HEK293 (cell line): ENCODE measurements around the gene MGAT2.
"Not testable (repeated sequence)": the region's sequence is repeated elsewhere in the genome, so short reads cannot be mapped to it uniquely, and the experiment has no call there.

ENCODE experiments used
- CTCF ChIA-PET: fragments of 350-600 bp; formaldehyde crosslinking; extraction: SDS; loops from one replicate; lab custom pipeline; 2021; ENCODE audit warnings: antibody characterized with exemption; lab: Yijun Ruan, JAX
- POLR2A ChIA-PET: fragments of 300-600 bp; formaldehyde crosslinking; extraction: SDS; loops from one replicate; lab custom pipeline; 2020; ENCODE audit warnings: antibody characterized with exemption, inconsistent platforms; lab: Yijun Ruan, JAX
- H3K27ac ChIP-seq: fragments of 200-500 bp; sonication (Bioruptor generic); 2 replicates; pipeline ENCODE4 v1.5.1; 2014; ENCODE audit warnings: low read depth, low read length, control low read depth, inconsistent platforms; ENCODE audit errors: extremely low read depth
- H3K36me3 ChIP-seq, 2 experiments: fragments of 200-500 bp in 1 of 2; sonication (Bioruptor generic) in 1 of 2; 1 replicate in 1 of 2; 2 replicates in 1 of 2; pipeline ENCODE4 v1.5.1; 2014 to 2017; ENCODE audit warnings: inconsistent platforms in 2 of 2, low read length in 2 of 2; ENCODE audit not compliant: control insufficient read depth in 2 of 2, insufficient read depth in 1 of 2
- H3K4me1 ChIP-seq: fragments of 200-500 bp; sonication (Bioruptor generic); 2 replicates; pipeline ENCODE4 v1.5.1; 2014; ENCODE audit warnings: mild to moderate bottlenecking, low read length, inconsistent platforms; ENCODE audit not compliant: control insufficient read depth, insufficient read depth
- H3K4me3 ChIP-seq: 2 replicates; pipeline ENCODE4 v1.5.1; 2011; ENCODE audit warnings: low read depth, mild to moderate bottlenecking, control low read depth, low read length, moderate library complexity
- H3K9me3 ChIP-seq: fragments of 200-500 bp; sonication (Bioruptor generic); 2 replicates; pipeline ENCODE4 v1.5.1; 2014; ENCODE audit warnings: low read depth, low read length, inconsistent platforms; ENCODE audit not compliant: control insufficient read depth, insufficient read depth
- BCL11A ChIP-seq: fragments of 450-650 bp; formaldehyde crosslinking; IDR thresholded peaks from 2 replicates; pipeline ENCODE4 v1.5.1; 2016; ENCODE audit warnings: low read depth, missing biosample characterization, missing genetic modification characterization
- KLF1 ChIP-seq: fragments of 450-650 bp; formaldehyde crosslinking; IDR thresholded peaks from 2 replicates; pipeline ENCODE4 v1.5.1; 2016; ENCODE audit warnings: missing biosample characterization, missing genetic modification characterization
- OVOL3 ChIP-seq: fragments of 450-650 bp; formaldehyde crosslinking; IDR thresholded peaks from 2 replicates; pipeline ENCODE4 v1.5.1; 2016; ENCODE audit warnings: missing biosample characterization, missing genetic modification characterization
- SALL2 ChIP-seq: fragments of 450-650 bp; formaldehyde crosslinking; IDR thresholded peaks from 2 replicates; pipeline ENCODE4 v1.5.0; 2017; ENCODE audit warnings: missing biosample characterization, mild to moderate bottlenecking, missing genetic modification characterization, borderline replicate concordance
- ZBTB48 ChIP-seq: fragments of 450-650 bp; formaldehyde crosslinking; IDR thresholded peaks from 2 replicates; pipeline ENCODE4 v1.5.1; 2016; ENCODE audit warnings: missing biosample characterization, missing genetic modification characterization
- ZIC2 ChIP-seq: fragments of 450-650 bp; formaldehyde crosslinking; IDR thresholded peaks from 2 replicates; pipeline ENCODE4 v1.5.1; 2016; ENCODE audit warnings: missing biosample characterization, missing genetic modification characterization
- ZNF16 ChIP-seq: fragments of 450-650 bp; formaldehyde crosslinking; IDR thresholded peaks from 2 replicates; pipeline ENCODE4 v1.5.1; 2016; ENCODE audit warnings: low read depth, missing biosample characterization, missing genetic modification characterization
- ZNF239 ChIP-seq: fragments of 450-650 bp; formaldehyde crosslinking; IDR thresholded peaks from 2 replicates; pipeline ENCODE4 v1.5.1; 2016; ENCODE audit warnings: missing biosample characterization, missing genetic modification characterization
- ZNF366 ChIP-seq: fragments of 450-650 bp; formaldehyde crosslinking; conservative IDR thresholded peaks from 2 replicates; pipeline ENCODE4 v1.5.1; 2016; ENCODE audit warnings: missing biosample characterization, missing genetic modification characterization
- ZNF391 ChIP-seq: fragments of 450-650 bp; formaldehyde crosslinking; IDR thresholded peaks from 2 replicates; pipeline ENCODE4 v1.5.1; 2016; ENCODE audit warnings: low read depth, missing biosample characterization, missing genetic modification characterization, borderline replicate concordance
- ZNF404 ChIP-seq: fragments of 450-650 bp; formaldehyde crosslinking; IDR thresholded peaks from 2 replicates; pipeline ENCODE4 v1.5.1; 2017; ENCODE audit warnings: missing biosample characterization, missing genetic modification characterization
- ZNF501 ChIP-seq: fragments of 450-650 bp; formaldehyde crosslinking; IDR thresholded peaks from 2 replicates; pipeline ENCODE4 v1.5.1; 2016; ENCODE audit warnings: missing biosample characterization, missing genetic modification characterization
- ZNF510 ChIP-seq: fragments of 450-650 bp; formaldehyde crosslinking; IDR thresholded peaks from 2 replicates; pipeline ENCODE4 v1.5.1; 2018; ENCODE audit warnings: mild to moderate bottlenecking, missing genetic modification characterization, missing biosample characterization; ENCODE audit not compliant: insufficient replicate concordance
- ZNF514 ChIP-seq: fragments of 450-650 bp; formaldehyde crosslinking; IDR thresholded peaks from 2 replicates; pipeline ENCODE4 v1.5.1; 2016; ENCODE audit warnings: missing biosample characterization, missing genetic modification characterization
- ZNF560 ChIP-seq: fragments of 450-650 bp; formaldehyde crosslinking; IDR thresholded peaks from 2 replicates; pipeline ENCODE4 v1.5.1; 2017; ENCODE audit warnings: missing biosample characterization, missing genetic modification characterization, borderline replicate concordance
- ZNF585B ChIP-seq: fragments of 450-650 bp; formaldehyde crosslinking; IDR thresholded peaks from 2 replicates; pipeline ENCODE4 v1.5.1; 2016; ENCODE audit warnings: missing biosample characterization, missing genetic modification characterization
- TF ChIP-seq, protein P1 (sequence below): fragments of 450-650 bp; formaldehyde crosslinking; IDR thresholded peaks from 2 replicates; pipeline ENCODE4; 2016; ENCODE audit warnings: missing biosample characterization, missing genetic modification characterization
- TF ChIP-seq, protein P2 (sequence below): fragments of 450-650 bp; formaldehyde crosslinking; IDR thresholded peaks from 2 replicates; pipeline ENCODE4 v1.5.1; 2017; ENCODE audit warnings: missing biosample characterization, missing genetic modification characterization
- TF ChIP-seq, protein P3 (sequence below): fragments of 450-650 bp; formaldehyde crosslinking; IDR thresholded peaks from 2 replicates; pipeline ENCODE4 v1.5.1; 2016; ENCODE audit warnings: missing biosample characterization, missing genetic modification characterization, low read depth
- TF ChIP-seq, protein P4 (sequence below): fragments of 450-650 bp; formaldehyde crosslinking; IDR thresholded peaks from 2 replicates; pipeline ENCODE4 v1.5.1; 2016; ENCODE audit warnings: missing biosample characterization, missing genetic modification characterization, borderline replicate concordance

The MGAT2 gene

GRCh38 chr14:49653508-49653907 is 32.9 kb downstream of the MGAT2 start:
- H3K4me1 ChIP-seq = no peaks in the 10 kb centered on the region
- no peak for TF ChIP-seq ZNF366 (tag by site-specific recombination)
- TF ChIP-seq ZNF501 (tag by site-specific recombination) = no peak
- H3K36me3 ChIP-seq = peaks cover 22 to 37% of the 10 kb centered on the region in 2 experiments
- ChIA-PET CTCF (no interaction called here), POLR2A (no interaction called here)
- no peak overlapping the region for H3K27ac ChIP-seq
- no peaks in the 10 kb centered on the region for H3K9me3 ChIP-seq
- H3K4me3 ChIP-seq = no peak overlapping the region

- Histone ChIP-seq H3K27ac (no peak overlapping the region), H3K9me3 (no peaks in the 10 kb centered on the region), H3K36me3 (peaks cover 26 to 34% of the 10 kb centered on the region in 2 experiments), H3K4me1 (no peaks in the 10 kb centered on the region), H3K4me3 (no peak overlapping the region)
- CTCF ChIA-PET = no interaction called here
- POLR2A ChIA-PET = no interaction called here
- TF ChIP-seq ZNF391 (tag by site-specific recombination) (no peak), SALL2 (no peak), ZIC2 (tag by site-specific recombination) (no peak), KLF1 (tag by site-specific recombination) (no peak), ZNF585B (tag by site-specific recombination) (no peak), ZNF404 (tag by site-specific recombination) (no peak), ZNF16 (tag by site-specific recombination) (no peak), OVOL3 (tag by site-specific recombination) (no peak)
- TF ChIP-seq, protein P1, sequence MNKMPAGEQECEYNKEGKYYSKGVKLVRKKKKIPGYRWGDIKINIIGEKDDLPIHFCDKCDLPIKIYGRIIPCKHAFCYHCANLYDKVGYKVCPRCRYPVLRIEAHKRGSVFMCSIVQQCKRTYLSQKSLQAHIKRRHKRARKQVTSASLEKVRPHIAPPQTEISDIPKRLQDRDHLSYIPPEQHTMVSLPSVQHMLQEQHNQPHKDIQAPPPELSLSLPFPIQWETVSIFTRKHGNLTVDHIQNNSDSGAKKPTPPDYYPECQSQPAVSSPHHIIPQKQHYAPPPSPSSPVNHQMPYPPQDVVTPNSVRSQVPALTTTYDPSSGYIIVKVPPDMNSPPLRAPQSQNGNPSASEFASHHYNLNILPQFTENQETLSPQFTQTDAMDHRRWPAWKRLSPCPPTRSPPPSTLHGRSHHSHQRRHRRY (tag by site-specific recombination) = no peak
- TF ChIP-seq, protein P2, sequence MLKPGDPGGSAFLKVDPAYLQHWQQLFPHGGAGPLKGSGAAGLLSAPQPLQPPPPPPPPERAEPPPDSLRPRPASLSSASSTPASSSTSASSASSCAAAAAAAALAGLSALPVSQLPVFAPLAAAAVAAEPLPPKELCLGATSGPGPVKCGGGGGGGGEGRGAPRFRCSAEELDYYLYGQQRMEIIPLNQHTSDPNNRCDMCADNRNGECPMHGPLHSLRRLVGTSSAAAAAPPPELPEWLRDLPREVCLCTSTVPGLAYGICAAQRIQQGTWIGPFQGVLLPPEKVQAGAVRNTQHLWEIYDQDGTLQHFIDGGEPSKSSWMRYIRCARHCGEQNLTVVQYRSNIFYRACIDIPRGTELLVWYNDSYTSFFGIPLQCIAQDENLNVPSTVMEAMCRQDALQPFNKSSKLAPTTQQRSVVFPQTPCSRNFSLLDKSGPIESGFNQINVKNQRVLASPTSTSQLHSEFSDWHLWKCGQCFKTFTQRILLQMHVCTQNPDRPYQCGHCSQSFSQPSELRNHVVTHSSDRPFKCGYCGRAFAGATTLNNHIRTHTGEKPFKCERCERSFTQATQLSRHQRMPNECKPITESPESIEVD (tag by site-specific recombination) = no peak
These were observed 33.9 kb downstream of the MGAT2 start for GRCh38 chr14:49654511-49654910.

- H3K4me3 ChIP-seq, CTCF ChIA-PET, H3K4me1 ChIP-seq, POLR2A ChIA-PET, H3K27ac ChIP-seq, H3K9me3 ChIP-seq: not testable (repeated sequence)
- peaks cover 20 to 26% of the 10 kb centered on the region in 2 experiments for H3K36me3 ChIP-seq
These were observed 36.9 kb downstream of the MGAT2 start for GRCh38 chr14:49657500-49657899.

GRCh38 chr14:49659526-49660455 is 39.2 kb downstream of the MGAT2 start:
- Histone ChIP-seq H3K4me3 (no peak overlapping the region), H3K9me3 (no peaks in the 10 kb centered on the region), H3K36me3 (peaks cover 19 to 21% of the 10 kb centered on the region in 2 experiments), H3K27ac (no peak overlapping the region), H3K4me1 (no peaks in the 10 kb centered on the region)
- ChIA-PET POLR2A (no interaction called here), CTCF (interaction anchor here (0.6 kb wide), 1 partner anchor 139 kb away, joined by 3 read pairs; no protein-coding TSS in a partner anchor)
- TF ChIP-seq ZNF560 (tag by site-specific recombination) (no peak), ZNF514 (tag by site-specific recombination) (no peak), ZNF391 (tag by site-specific recombination) (no peak), BCL11A (tag by site-specific recombination) (no peak), ZNF510 (tag by site-specific recombination) (no peak), ZNF239 (tag by site-specific recombination) (no peak), ZBTB48 (no peak)
- TF ChIP-seq, protein P3, sequence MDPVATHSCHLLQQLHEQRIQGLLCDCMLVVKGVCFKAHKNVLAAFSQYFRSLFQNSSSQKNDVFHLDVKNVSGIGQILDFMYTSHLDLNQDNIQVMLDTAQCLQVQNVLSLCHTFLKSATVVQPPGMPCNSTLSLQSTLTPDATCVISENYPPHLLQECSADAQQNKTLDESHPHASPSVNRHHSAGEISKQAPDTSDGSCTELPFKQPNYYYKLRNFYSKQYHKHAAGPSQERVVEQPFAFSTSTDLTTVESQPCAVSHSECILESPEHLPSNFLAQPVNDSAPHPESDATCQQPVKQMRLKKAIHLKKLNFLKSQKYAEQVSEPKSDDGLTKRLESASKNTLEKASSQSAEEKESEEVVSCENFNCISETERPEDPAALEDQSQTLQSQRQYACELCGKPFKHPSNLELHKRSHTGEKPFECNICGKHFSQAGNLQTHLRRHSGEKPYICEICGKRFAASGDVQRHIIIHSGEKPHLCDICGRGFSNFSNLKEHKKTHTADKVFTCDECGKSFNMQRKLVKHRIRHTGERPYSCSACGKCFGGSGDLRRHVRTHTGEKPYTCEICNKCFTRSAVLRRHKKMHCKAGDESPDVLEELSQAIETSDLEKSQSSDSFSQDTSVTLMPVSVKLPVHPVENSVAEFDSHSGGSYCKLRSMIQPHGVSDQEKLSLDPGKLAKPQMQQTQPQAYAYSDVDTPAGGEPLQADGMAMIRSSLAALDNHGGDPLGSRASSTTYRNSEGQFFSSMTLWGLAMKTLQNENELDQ = no peak
- TF ChIP-seq, protein P4, sequence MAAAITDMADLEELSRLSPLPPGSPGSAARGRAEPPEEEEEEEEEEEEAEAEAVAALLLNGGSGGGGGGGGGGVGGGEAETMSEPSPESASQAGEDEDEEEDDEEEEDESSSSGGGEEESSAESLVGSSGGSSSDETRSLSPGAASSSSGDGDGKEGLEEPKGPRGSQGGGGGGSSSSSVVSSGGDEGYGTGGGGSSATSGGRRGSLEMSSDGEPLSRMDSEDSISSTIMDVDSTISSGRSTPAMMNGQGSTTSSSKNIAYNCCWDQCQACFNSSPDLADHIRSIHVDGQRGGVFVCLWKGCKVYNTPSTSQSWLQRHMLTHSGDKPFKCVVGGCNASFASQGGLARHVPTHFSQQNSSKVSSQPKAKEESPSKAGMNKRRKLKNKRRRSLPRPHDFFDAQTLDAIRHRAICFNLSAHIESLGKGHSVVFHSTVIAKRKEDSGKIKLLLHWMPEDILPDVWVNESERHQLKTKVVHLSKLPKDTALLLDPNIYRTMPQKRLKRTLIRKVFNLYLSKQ (tag by site-specific recombination) = no peak
